ENCODE measurements around the gene AGPAT3.
"Not testable (repeated sequence)": the region's sequence is repeated elsewhere in the genome, so short reads cannot be mapped to it uniquely, and the experiment has no call there.

AGPAT3 gene

GRCh38 chr21:43882952-43883545 is 18.0 kb downstream of the AGPAT3 start:
- no peak for DNase-seq (ENCODE audit: low read depth in 2 of 2)

GRCh38 chr21:43884012-43884860 is 19.2 kb downstream of the AGPAT3 start:
- no peak for DNase-seq (ENCODE audit: low read depth in 2 of 2)

GRCh38 chr21:43884861-43885417 is 19.9 kb downstream of the AGPAT3 start:
- DNase-seq (ENCODE audit: low read depth in 2 of 2) = no peak

- no peak for DNase-seq (ENCODE audit: low read depth in 2 of 2)
Measured at GRCh38 chr21:43885721-43886120, 20.7 kb downstream of the AGPAT3 start.

GRCh38 chr21:43886565-43886964 is 21.5 kb downstream of the AGPAT3 start:
- DNase-seq (ENCODE audit: low read depth in 2 of 2) = no peak

GRCh38 chr21:43889069-43889468 is 24.0 kb downstream of the AGPAT3 start:
- DNase-seq (ENCODE audit: low read depth in 2 of 2) = no peak

GRCh38 chr21:43890042-43890441 is 25.0 kb downstream of the AGPAT3 start:
- no peak for DNase-seq (ENCODE audit: low read depth in 2 of 2)

- DNase-seq (ENCODE audit: low read depth in 2 of 2) = no peak
Measured at GRCh38 chr21:43892334-43892733, 27.3 kb downstream of the AGPAT3 start.

- no peak for DNase-seq (ENCODE audit: low read depth in 2 of 2)
Measured at GRCh38 chr21:43892984-43893535, 28.0 kb downstream of the AGPAT3 start.

GRCh38 chr21:43893536-43894205 is 28.6 kb downstream of the AGPAT3 start:
- DNase-seq (ENCODE audit: low read depth in 2 of 2) = no peak

- DNase-seq (ENCODE audit: low read depth in 2 of 2) = no peak
Measured at GRCh38 chr21:43894206-43894577, 29.2 kb downstream of the AGPAT3 start.

- DNase-seq (ENCODE audit: low read depth in 2 of 2) = no peak
Measured at GRCh38 chr21:43895196-43895595, 30.2 kb downstream of the AGPAT3 start.

GRCh38 chr21:43896696-43897299 is 31.8 kb downstream of the AGPAT3 start:
- not testable (repeated sequence) for DNase-seq (ENCODE audit: low read depth in 2 of 2)

GRCh38 chr21:43899307-43900077 is 34.5 kb downstream of the AGPAT3 start:
- no peak for DNase-seq (ENCODE audit: low read depth in 2 of 2)

- no peak for DNase-seq (ENCODE audit: low read depth in 2 of 2)
Measured at GRCh38 chr21:43900078-43900385, 35.0 kb downstream of the AGPAT3 start.

- DNase-seq (ENCODE audit: low read depth in 2 of 2) = no peak
Measured at GRCh38 chr21:43900690-43901089, 35.7 kb downstream of the AGPAT3 start.

- DNase-seq (ENCODE audit: low read depth in 2 of 2) = no peak
Measured at GRCh38 chr21:43902441-43902840, 37.4 kb downstream of the AGPAT3 start.

GRCh38 chr21:43903451-43904091 is 38.5 kb downstream of the AGPAT3 start:
- no peak for DNase-seq (ENCODE audit: low read depth in 2 of 2)

- no peak for DNase-seq (ENCODE audit: low read depth in 2 of 2)
Measured at GRCh38 chr21:43904331-43904781, 39.3 kb downstream of the AGPAT3 start.

GRCh38 chr21:43905726-43906455 is 40.9 kb downstream of the AGPAT3 start:
- DNase-seq (ENCODE audit: low read depth in 2 of 2) = no peak

Data from stimulated activated CD8-positive, alpha-beta memory T cell treated with anti-CD3 and anti-CD28 coated beads, Interleukin-7, amount 100 ng/mL, for 1 hour (primary cell).